SU-DHL-6 (cell line): ENCODE data around the gene SLC6A13.

Experiments
- CTCF ChIP-seq: fragments of 200-600 bp; sonication (generic); IDR thresholded peaks from one replicate; pipeline ENCODE4 v1.5.1; 2017; ENCODE audit warnings: antibody characterized with exemption, mild to moderate bottlenecking, low read length, moderate library complexity; ENCODE audit not compliant: insufficient read depth, poor library complexity, severe bottlenecking
- EZH2phosphoT487 ChIP-seq: fragments of 200-600 bp; sonication (generic), shearing (Covaris generic); conservative IDR thresholded peaks from 2 replicates; pipeline ENCODE4 v1.6.1; 2018; ENCODE audit warnings: mild to moderate bottlenecking, antibody characterized with exemption, low read length, moderate library complexity, mixed read lengths

- no peak for TF ChIP-seq CTCF
- no peak for TF ChIP-seq EZH2phosphoT487
These were observed 82.2 kb downstream of the SLC6A13 start for GRCh38 chr12:180445-180844.
